LNCAP (cell line): Measurements from ENCODE around the gene FAM25G.
"Not testable (repeated sequence)": the region's sequence is repeated elsewhere in the genome, so short reads cannot be mapped to it uniquely, and the experiment has no call there.

Source experiments
- CTCF ChIP-seq: fragments of 450-650 bp; IDR thresholded peaks from 2 replicates; pipeline ENCODE4 v1.5.1; 2017; ENCODE audit warnings: mild to moderate bottlenecking

FAM25G gene

GRCh38 chr10:47491600-47491999, at the start of gene FAM25G:
Gene FAM25G, minus strand, starts transcription at chr10:47491700. Its CDS starts 26 bp downstream, at chr10:47491674.
- not testable (repeated sequence) for TF ChIP-seq CTCF

- TF ChIP-seq CTCF, result not testable (repeated sequence)
Measured at GRCh38 chr10:47523475-47523874, 32.0 kb upstream of the FAM25G start, which contains the start of gene AGAP9. Gene AGAP9, minus strand, starts transcription at chr10:47523638. Its CDS starts 112 bp downstream, at chr10:47523526.

DNA sequence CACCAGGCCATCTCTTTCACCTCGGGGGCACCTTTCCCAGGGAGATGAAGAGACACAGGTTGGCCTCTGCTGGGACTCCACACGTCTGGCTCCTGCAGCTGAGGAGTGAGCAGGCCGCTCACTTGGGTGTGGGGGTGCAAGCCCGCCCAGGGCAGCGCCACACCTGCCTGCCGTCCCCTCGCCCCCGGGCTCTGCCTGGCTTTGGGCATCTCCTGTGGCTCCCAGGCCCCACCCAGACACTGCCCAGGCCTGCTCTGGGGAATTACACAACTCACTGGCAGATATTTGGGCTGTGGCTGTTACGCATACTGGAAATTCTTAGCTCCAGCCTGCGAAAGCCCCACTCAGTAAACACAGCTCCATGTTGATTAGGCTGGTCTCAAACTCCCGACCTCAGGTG, 7.6 kb downstream of the FAM25G start, which contains the start of gene ANXA8:
ANXA8 (minus strand) TSS at position 193 of the 400 bp plus-strand sequence; CDS start at position 11, 182 bp downstream.
- not testable (repeated sequence) for TF ChIP-seq CTCF

DNA sequence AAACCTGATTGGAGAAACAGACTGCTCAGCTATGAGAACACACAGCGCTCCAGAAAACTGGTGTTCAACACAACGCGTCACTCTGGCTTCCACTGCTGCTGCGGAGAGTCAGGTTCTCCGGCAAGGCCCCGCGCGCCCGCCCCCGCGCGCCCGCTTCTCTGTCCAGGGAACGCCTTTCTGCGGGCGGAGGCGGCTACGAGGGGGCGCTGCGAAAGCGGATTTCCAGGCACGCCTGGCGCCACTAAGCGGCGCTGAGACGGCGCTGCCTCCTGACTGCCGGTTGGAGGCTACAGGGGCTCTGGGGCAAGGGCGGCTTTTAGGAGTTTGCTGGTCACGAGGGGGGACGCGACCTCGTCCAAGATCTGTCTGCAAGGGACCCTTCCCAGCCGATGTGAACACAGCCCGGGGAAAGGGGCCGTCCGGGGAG, 30.2 kb downstream of the FAM25G start:
- peak; percentile 35 for TF ChIP-seq CTCF

- no peak for TF ChIP-seq CTCF
Measured at GRCh38 chr10:47458466-47459154, 32.9 kb downstream of the FAM25G start.

GRCh38 chr10:47457826-47458225, 33.7 kb downstream of the FAM25G start:
- no peak for TF ChIP-seq CTCF

DNA sequence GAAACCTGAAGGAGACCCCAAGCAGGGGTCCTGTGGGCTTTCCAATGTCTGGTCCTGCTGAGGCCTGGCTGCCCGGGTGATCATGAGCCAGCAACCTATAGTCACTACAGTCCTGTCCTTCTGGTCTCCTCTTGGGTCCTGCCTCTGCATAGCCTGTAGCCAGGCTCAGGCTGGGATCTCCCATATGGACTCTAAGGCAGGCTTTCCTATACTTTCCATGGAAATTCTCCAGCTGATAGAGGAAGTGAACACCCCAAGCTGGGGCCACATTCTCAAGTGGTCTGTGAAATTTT, 34.0 kb downstream of the FAM25G start:
- no peak for TF ChIP-seq CTCF
